ENCODE data around the gene SOX13. TPM values are rescaled to one million over a fixed set of nuclear protein-coding genes. Genes with fewer than 3 reads are reported as not detected.
A peak's percentile ranks its signal among the peaks of the same experiment; 100 is the strongest.

Gene SOX13
- total and polyA plus RNA-seq, 9 of the 15 experiments (the other 6 are each of a cell fraction or from before 2014, with no cell fraction given): 0.03 to 0.35 (median 0.06) TPM; not detected in 5

- TF ChIP-seq ZNF507 (tag; conservative IDR thresholded peaks at IDR 0.05): no peak
- TF ChIP-seq IFI16 (CRISPR knock-in tag; IDR thresholded peaks at IDR 0.05): peak; percentile 58; the same call in 1 of the 2 replicates
- no peak for TF ChIP-seq SMARCE1 (IDR thresholded peaks at IDR 0.05)
- no peak for TF ChIP-seq ZHX1 (conservative IDR thresholded peaks at IDR 0.05; ENCODE audit: low read length)
- TF ChIP-seq TGIF2 (CRISPR knock-in tag; IDR thresholded peaks at IDR 0.05): no peak
- TF ChIP-seq CSDE1 (IDR thresholded peaks at IDR 0.05): no peak
- no peak for TF ChIP-seq KLF1 (tag; IDR thresholded peaks at IDR 0.05)
- TF ChIP-seq ZNF41 (CRISPR knock-in tag; conservative IDR thresholded peaks at IDR 0.05): peak; percentile 88
- no peak for TF ChIP-seq PRPF4 (IDR thresholded peaks at IDR 0.05; ENCODE audit: insufficient read depth, low read depth, low read length, poor library complexity, severe bottlenecking)
- TF ChIP-seq CREM (IDR thresholded peaks at IDR 0.05; ENCODE audit: low read depth): no peak
- TF ChIP-seq POU5F1 (IDR thresholded peaks at IDR 0.05; ENCODE audit: borderline replicate concordance, low read depth, low read length, partially characterized antibody): no peak
- no peak for TF ChIP-seq ETV6 (IDR thresholded peaks at IDR 0.05; ENCODE audit: borderline replicate concordance in 1 of 2, low read depth in 2 of 2, low read length in 1 of 2)
- no peak for TF ChIP-seq ETV6 (CRISPR knock-in tag; IDR thresholded peaks at IDR 0.05; ENCODE audit: borderline replicate concordance)
- no peak for TF ChIP-seq ZFP36 (IDR thresholded peaks at IDR 0.05; ENCODE audit: low read depth, low read length, partially characterized antibody)
- 0 out of 2 replicates have a peak, but pooled peaks have one; percentile 74 for TF ChIP-seq PATZ1 (CRISPR knock-in tag; IDR thresholded peaks at IDR 0.05; ENCODE audit: borderline replicate concordance)
- TF ChIP-seq ZNF766 (CRISPR knock-in tag; conservative IDR thresholded peaks at IDR 0.05): peak; percentile 96
- TF ChIP-seq SRSF3 (IDR thresholded peaks at IDR 0.05; ENCODE audit: insufficient read depth, low read length): no peak
These were observed 98.8 kb downstream of the SOX13 start (continued) for GRCh38 chr1:204171751-204172178.
